GM12878 (cell line): Measurements from ENCODE around the gene SRRD. TPM values are rescaled to one million over a fixed set of nuclear protein-coding genes. Genes with fewer than 3 reads are reported as not detected.

Experiments
- ATAC-seq: fragments of 200-7000 bp; cut with Tn5 transposase; 3 replicates; pipeline ENCODE4 v1.9.1; 2020; ENCODE audit warnings: mild to moderate bottlenecking, moderate library complexity
- BruUV-seq: library from RNA; stranded (reverse); fragments of 400-500 nt; replicated peaks from 2 replicates; lab custom pipeline; 2021; lab: Mats Ljungman, UMichigan
- CTCF ChIA-PET: fragments of 300-600 bp; sonication (Branson Sonifier 250); formaldehyde crosslinking; extraction: SDS; loops from one replicate; lab custom pipeline; 2021; ENCODE audit warnings: inconsistent platforms; lab: Yijun Ruan, JAX
- POLR2A ChIA-PET: fragments of 350-600 bp; formaldehyde crosslinking; extraction: SDS; loops from one replicate; lab custom pipeline; 2021; ENCODE audit warnings: inconsistent platforms; lab: Charles Lee
- RAD21 ChIA-PET: fragments of 300-600 bp; sonication (Branson Sonifier 250); formaldehyde crosslinking; loops from one replicate; lab custom pipeline; 2023; ENCODE audit warnings: antibody characterized with exemption; ENCODE audit not compliant: unreplicated experiment; lab: Charles Lee
- SMC1A ChIA-PET: fragments of 300-600 bp; sonication (Branson Sonifier 250); formaldehyde crosslinking; loops from one replicate; lab custom pipeline; 2023; ENCODE audit not compliant: unreplicated experiment, uncharacterized antibody; lab: Charles Lee
- DNase-seq: peaks from one replicate; pipeline ENCODE4 v3.0.0-alpha.2; 2011; ENCODE audit warnings: low read depth, low spot score
- FAIRE-seq: peaks from 3 replicates; lab custom pipeline; 2011; peaks lifted over from hg19 to GRCh38; lab: Jason Lieb, UNC
- H2AFZ ChIP-seq: 2 replicates; pipeline ENCODE4 v1.6.0; 2011; ENCODE audit warnings: low read depth, low read length, control low read depth; ENCODE audit not compliant: control insufficient read depth
- H3K27ac ChIP-seq: 2 replicates; pipeline ENCODE4 v1.5.1; 2011; ENCODE audit warnings: control low read depth; ENCODE audit not compliant: control insufficient read depth, insufficient read depth
- H3K27me3 ChIP-seq, 2 experiments: replicated peaks in 1 of 2; 2 replicates each; pipeline versions ENCODE4 v1.6.0 to v1.6.1; 2011; ENCODE audit warnings: low read length in 1 of 2; ENCODE audit not compliant: control insufficient read depth in 2 of 2, insufficient read depth in 2 of 2
- H3K36me3 ChIP-seq, 2 experiments: 2 replicates each; pipeline ENCODE4 v1.5.1; 2011; ENCODE audit warnings: low read length in 1 of 2; ENCODE audit not compliant: control insufficient read depth in 2 of 2, insufficient read depth in 2 of 2
- H3K4me1 ChIP-seq: 2 replicates; pipeline ENCODE4 v1.6.1; 2011; ENCODE audit warnings: mild to moderate bottlenecking, low read length, moderate library complexity, mixed read lengths; ENCODE audit not compliant: control insufficient read depth, insufficient read depth
- H3K4me2 ChIP-seq: 2 replicates; pipeline ENCODE4 v1.6.0; 2011; ENCODE audit warnings: control low read depth; ENCODE audit not compliant: control insufficient read depth, insufficient read depth
- H3K4me3 ChIP-seq: fragments of 200-600 bp; sonication (generic); 2 replicates; pipeline ENCODE4 v1.5.1; 2016
- H3K79me2 ChIP-seq: 2 replicates; pipeline ENCODE4 v1.6.0; 2011; ENCODE audit warnings: low read length; ENCODE audit not compliant: control insufficient read depth, insufficient read depth
- H3K9ac ChIP-seq: 2 replicates; pipeline ENCODE4 v1.8.0; 2011; ENCODE audit warnings: low read length, control low read depth, mixed read lengths; ENCODE audit not compliant: control insufficient read depth, insufficient read depth
- H3K9me3 ChIP-seq: replicated peaks from 3 replicates; pipeline ENCODE4 v1.5.1; 2011; ENCODE audit warnings: mild to moderate bottlenecking, low read length; ENCODE audit not compliant: control insufficient read depth, insufficient read depth
- H4K20me1 ChIP-seq: 2 replicates; pipeline ENCODE4 v1.6.0; 2011; ENCODE audit not compliant: control insufficient read depth, insufficient read depth
- BACH1 ChIP-seq: fragments of 450-650 bp; IDR thresholded peaks from 2 replicates; pipeline ENCODE4 v1.6.1; 2017; ENCODE audit warnings: mild to moderate bottlenecking, borderline replicate concordance
- CHD4 ChIP-seq: fragments of 200-600 bp; sonication (generic); IDR thresholded peaks from 2 replicates; pipeline ENCODE4 v1.6.1; 2016; ENCODE audit warnings: mild to moderate bottlenecking
- PAX5 ChIP-seq: IDR thresholded peaks from 2 replicates; pipeline ENCODE4 v1.6.1; 2011; ENCODE audit warnings: low read depth, low read length, borderline replicate concordance
- RCOR1 ChIP-seq: conservative IDR thresholded peaks from 2 replicates; pipeline ENCODE4 v1.6.1; 2012; ENCODE audit warnings: low read depth, low read length, improper control_type of control experiment
- SIX5 ChIP-seq: IDR thresholded peaks from 2 replicates; pipeline ENCODE4 v1.6.1; 2011; ENCODE audit warnings: mild to moderate bottlenecking, low read depth, low read length, moderate library complexity; ENCODE audit not compliant: severe bottlenecking
- SMC3 ChIP-seq: IDR thresholded peaks from 2 replicates; pipeline ENCODE4 v1.6.1; 2011; ENCODE audit warnings: low read length, improper control_type of control experiment, borderline replicate concordance
- STAT1 ChIP-seq: fragments of 450-650 bp; conservative IDR thresholded peaks from 2 replicates; pipeline ENCODE4 v1.6.1; 2014; ENCODE audit warnings: antibody characterized with exemption, mild to moderate bottlenecking
- TAF1 ChIP-seq: IDR thresholded peaks from 2 replicates; pipeline ENCODE4 v1.6.1; 2011; ENCODE audit warnings: mild to moderate bottlenecking, low read depth, low read length, borderline replicate concordance
- TCF3 ChIP-seq: IDR thresholded peaks from 2 replicates; pipeline ENCODE4 v1.6.1; 2012; ENCODE audit warnings: low read depth, mild to moderate bottlenecking, low read length, borderline replicate concordance; ENCODE audit not compliant: insufficient read depth
- WGBS: methylation state at CpG from one replicate; pipeline ENCODE4 v1.1.6; 2016; ENCODE audit warnings: low lambda C conversion rate; ENCODE audit not compliant: insufficient replicate concordance, insufficient coverage; ENCODE audit errors: missing lambda C conversion rate; 5-methylcytosine and 5-hydroxymethylcytosine counted together
- in situ Hi-C: fragments of 300-500 bp; cut with MboI; formaldehyde crosslinking; loops from 9 replicates; pipeline ENCODE4 v1.14.3; 2018; ENCODE audit warnings: mixed read lengths
- intact Hi-C: fragments of 100-400 bp; cut with micrococcal nuclease; formaldehyde crosslinking; loops from one replicate; pipeline ENCODE4 v1.14.2; 2022; ENCODE audit not compliant: unreplicated experiment
- polyA plus RNA-seq, 11 experiments: library from polyadenylated mRNA; depleted of rRNA in 4 of 11; unstranded in 6 of 11; stranded (reverse) in 5 of 11; fragments of >200 nt; fragmentation: Nextera tagmentation in 4 of 11; fragmentation: Illumina TruSeq in 1 of 11; extraction: Ambion mirVana in 4 of 11; extraction: Trizol in 1 of 11; gene quantifications; 1 replicate in 1 of 11; 2 replicates in 10 of 11; pipeline versions ENCODE4 v1.2.1 to v1.2.3, GENCODE V29; 2011 to 2016; ENCODE audit warnings: inconsistent platforms in 2 of 11, missing spikeins in 2 of 11, low read depth in 1 of 11
- total RNA-seq, 4 experiments: library from RNA; depleted of rRNA in 3 of 4; stranded (reverse); fragments of >200 nt in 3 of 4; fragmentation: Illumina TruSeq in 1 of 4; extraction: Trizol in 1 of 4; gene quantifications; 2 replicates each; pipeline versions ENCODE4 v1.2.1 to v1.2.3, GENCODE V29; 2013 to 2021
- TF ChIP-seq, protein P1 (sequence below): fragments of 450-650 bp; IDR thresholded peaks from 2 replicates; pipeline ENCODE4 v1.6.1; 2017; ENCODE audit warnings: mild to moderate bottlenecking, moderate library complexity
- TF ChIP-seq, protein P2 (sequence below): fragments of 450-650 bp; IDR thresholded peaks from 2 replicates; pipeline ENCODE4 v1.6.1; 2016; ENCODE audit warnings: mild to moderate bottlenecking, moderate library complexity, borderline replicate concordance

SRRD gene
- total and polyA plus RNA-seq, 10 of the 15 experiments (the other 5 are each of a cell fraction or from before 2014, with no cell fraction given): 4.1 to 50.6 (median 27.5) TPM

DNA sequence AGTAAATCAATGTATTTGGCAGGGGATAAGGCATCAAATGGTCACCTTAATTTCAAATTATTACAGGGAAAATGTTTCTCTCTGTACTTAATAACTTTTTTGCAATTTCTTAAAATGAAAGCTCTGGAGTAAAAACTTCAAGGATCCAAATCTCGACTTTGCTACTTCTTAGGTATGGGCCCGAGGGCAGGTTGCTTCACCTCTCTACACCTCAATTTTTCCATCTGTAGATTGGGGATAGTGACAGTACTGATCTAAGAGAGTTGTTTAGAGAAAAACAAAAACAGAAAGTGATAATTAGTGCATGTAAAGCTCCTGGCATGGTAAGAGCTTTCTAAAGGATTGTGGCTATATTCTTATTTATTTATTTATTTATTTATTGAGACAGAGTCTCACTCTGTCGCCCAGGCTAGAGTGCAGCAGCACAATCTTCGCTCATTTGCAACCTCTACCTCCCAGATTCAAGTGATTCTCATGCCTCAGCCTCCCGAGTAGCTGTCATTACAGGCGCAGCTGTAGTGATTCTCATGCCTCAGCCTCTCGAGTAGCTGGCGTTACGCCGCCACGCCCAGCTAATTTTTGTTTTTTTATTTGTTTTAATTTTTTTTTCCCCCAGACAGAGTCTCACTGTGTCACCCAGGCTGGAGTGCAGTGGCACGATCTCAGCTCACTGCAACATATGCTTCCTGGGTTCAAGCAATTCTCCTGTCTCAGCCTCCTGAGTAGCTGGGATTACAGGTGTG, 30.9 kb downstream of the SRRD start:
- TF ChIP-seq STAT1 (no peak), SMC3 (no peak), BACH1 (no peak), SIX5 (no peak), TCF3 (no peak), TAF1 (no peak), PAX5 (no peak), RCOR1 (no peak), CHD4 (no peak)
- TF ChIP-seq, protein P1, sequence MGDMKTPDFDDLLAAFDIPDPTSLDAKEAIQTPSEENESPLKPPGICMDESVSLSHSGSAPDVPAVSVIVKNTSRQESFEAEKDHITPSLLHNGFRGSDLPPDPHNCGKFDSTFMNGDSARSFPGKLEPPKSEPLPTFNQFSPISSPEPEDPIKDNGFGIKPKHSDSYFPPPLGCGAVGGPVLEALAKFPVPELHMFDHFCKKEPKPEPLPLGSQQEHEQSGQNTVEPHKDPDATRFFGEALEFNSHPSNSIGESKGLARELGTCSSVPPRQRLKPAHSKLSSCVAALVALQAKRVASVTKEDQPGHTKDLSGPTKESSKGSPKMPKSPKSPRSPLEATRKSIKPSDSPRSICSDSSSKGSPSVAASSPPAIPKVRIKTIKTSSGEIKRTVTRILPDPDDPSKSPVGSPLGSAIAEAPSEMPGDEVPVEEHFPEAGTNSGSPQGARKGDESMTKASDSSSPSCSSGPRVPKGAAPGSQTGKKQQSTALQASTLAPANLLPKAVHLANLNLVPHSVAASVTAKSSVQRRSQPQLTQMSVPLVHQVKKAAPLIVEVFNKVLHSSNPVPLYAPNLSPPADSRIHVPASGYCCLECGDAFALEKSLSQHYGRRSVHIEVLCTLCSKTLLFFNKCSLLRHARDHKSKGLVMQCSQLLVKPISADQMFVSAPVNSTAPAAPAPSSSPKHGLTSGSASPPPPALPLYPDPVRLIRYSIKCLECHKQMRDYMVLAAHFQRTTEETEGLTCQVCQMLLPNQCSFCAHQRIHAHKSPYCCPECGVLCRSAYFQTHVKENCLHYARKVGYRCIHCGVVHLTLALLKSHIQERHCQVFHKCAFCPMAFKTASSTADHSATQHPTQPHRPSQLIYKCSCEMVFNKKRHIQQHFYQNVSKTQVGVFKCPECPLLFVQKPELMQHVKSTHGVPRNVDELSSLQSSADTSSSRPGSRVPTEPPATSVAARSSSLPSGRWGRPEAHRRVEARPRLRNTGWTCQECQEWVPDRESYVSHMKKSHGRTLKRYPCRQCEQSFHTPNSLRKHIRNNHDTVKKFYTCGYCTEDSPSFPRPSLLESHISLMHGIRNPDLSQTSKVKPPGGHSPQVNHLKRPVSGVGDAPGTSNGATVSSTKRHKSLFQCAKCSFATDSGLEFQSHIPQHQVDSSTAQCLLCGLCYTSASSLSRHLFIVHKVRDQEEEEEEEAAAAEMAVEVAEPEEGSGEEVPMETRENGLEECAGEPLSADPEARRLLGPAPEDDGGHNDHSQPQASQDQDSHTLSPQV: no peak
- TF ChIP-seq, protein P2, sequence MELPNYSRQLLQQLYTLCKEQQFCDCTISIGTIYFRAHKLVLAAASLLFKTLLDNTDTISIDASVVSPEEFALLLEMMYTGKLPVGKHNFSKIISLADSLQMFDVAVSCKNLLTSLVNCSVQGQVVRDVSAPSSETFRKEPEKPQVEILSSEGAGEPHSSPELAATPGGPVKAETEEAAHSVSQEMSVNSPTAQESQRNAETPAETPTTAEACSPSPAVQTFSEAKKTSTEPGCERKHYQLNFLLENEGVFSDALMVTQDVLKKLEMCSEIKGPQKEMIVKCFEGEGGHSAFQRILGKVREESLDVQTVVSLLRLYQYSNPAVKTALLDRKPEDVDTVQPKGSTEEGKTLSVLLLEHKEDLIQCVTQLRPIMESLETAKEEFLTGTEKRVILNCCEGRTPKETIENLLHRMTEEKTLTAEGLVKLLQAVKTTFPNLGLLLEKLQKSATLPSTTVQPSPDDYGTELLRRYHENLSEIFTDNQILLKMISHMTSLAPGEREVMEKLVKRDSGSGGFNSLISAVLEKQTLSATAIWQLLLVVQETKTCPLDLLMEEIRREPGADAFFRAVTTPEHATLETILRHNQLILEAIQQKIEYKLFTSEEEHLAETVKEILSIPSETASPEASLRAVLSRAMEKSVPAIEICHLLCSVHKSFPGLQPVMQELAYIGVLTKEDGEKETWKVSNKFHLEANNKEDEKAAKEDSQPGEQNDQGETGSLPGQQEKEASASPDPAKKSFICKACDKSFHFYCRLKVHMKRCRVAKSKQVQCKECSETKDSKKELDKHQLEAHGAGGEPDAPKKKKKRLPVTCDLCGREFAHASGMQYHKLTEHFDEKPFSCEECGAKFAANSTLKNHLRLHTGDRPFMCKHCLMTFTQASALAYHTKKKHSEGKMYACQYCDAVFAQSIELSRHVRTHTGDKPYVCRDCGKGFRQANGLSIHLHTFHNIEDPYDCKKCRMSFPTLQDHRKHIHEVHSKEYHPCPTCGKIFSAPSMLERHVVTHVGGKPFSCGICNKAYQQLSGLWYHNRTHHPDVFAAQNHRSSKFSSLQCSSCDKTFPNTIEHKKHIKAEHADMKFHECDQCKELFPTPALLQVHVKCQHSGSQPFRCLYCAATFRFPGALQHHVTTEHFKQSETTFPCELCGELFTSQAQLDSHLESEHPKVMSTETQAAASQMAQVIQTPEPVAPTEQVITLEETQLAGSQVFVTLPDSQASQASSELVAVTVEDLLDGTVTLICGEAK: no peak
- RAD21 ChIA-PET: interaction anchor here (1.0 kb wide), 1 partner anchor 20 kb away, joined by 3 read pairs; no protein-coding TSS in a partner anchor
- no peaks in the 10 kb centered on the region for H3K4me1 ChIP-seq
- no peak overlapping the region for H3K4me3 ChIP-seq
- 80% methylated on average over 12 of the region's 12 CpGs for WGBS
- H3K27ac ChIP-seq: no peak overlapping the region
- CTCF ChIA-PET: interaction anchor here (1.1 kb wide), 1 partner anchor 12 kb away, joined by 6 read pairs; no protein-coding TSS in a partner anchor
- FAIRE-seq (no peak), DNase-seq (no peak), ATAC-seq (no peak)
- in situ Hi-C loops: no loop called here
- no peak overlapping the region for H2AFZ ChIP-seq
- H3K9ac ChIP-seq: no peak overlapping the region
- H3K9me3 ChIP-seq: no peaks in the 10 kb centered on the region
- H3K79me2 ChIP-seq: peaks cover 29% of the 10 kb centered on the region
- intact Hi-C loops: no loop called here
- H3K27me3 ChIP-seq: no peaks in the 10 kb centered on the region
- BruUV-seq: no TSS peak
- POLR2A ChIA-PET: no interaction called here
- peaks cover 3 to 6% of the 10 kb centered on the region in 2 experiments; a peak in 3 of 4 replicates for H3K36me3 ChIP-seq
- SMC1A ChIA-PET: interaction anchor here (0.8 to 1.3 kb wide), 2 partner anchors 9 to 33 kb away, joined by 3 read pairs; no protein-coding TSS in a partner anchor
- no peaks in the 10 kb centered on the region for H4K20me1 ChIP-seq
- no peak overlapping the region for H3K4me2 ChIP-seq
